GM18867 (cell line): ENCODE results near the gene AFF3.

ENCODE experiments used
- ATAC-seq: cut with Tn5 transposase; IDR thresholded peaks from one replicate; pipeline ENCODE4 v1.9.1; 2021; ENCODE audit warnings: mild to moderate bottlenecking, moderate library complexity; ENCODE audit not compliant: unreplicated experiment

The AFF3 gene

GRCh38 chr2:99898336-99899048 is 243.9 kb downstream of the AFF3 start:
- ATAC-seq: no peak

GRCh38 chr2:99891428-99891780 is 251.0 kb downstream of the AFF3 start:
- no peak for ATAC-seq

DNA sequence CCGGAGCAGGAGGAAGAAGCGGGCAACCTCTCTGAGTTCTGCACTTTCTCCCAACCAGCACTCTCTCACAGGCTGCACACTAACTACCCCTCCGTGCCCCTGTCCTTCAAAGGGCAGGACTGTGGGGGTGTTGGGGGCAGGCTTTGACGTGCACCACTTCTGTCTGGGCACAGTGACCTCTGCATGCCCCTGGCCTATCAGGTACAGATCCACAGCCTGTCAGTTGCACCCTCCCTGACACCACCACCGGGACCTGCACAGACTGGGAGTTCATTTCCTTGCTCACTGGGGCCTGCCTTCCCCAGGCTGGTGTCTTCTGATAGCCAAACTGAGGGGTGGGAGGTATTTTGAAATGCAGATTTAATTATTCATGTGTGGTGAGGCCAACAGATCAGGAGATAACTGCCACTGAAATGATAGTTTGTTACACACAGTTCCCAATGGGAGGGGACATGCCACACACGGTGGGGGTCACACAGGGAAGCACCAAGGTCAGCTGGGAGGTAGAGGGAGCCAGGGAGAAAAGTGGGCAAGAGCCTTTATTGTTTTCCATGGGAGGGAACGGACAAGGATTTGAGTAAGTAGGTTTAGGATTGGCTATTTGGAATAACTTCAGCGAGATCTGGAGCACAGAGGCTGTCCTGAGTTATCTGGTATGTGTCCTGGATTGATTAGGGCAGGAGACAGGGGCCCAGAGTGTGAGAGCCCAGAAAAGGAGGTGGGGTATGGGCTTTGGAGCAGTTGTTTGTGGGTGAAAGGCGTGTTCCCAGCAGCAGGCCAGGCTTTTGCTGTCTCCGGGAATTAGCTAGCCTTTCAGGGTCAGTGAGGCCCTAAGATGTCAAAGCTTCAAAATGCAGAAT is 251.6 kb downstream of the AFF3 start:
- no peak for ATAC-seq

- no peak for ATAC-seq
Observed at GRCh38 chr2:99888617-99889016, 253.8 kb downstream of the AFF3 start.

DNA sequence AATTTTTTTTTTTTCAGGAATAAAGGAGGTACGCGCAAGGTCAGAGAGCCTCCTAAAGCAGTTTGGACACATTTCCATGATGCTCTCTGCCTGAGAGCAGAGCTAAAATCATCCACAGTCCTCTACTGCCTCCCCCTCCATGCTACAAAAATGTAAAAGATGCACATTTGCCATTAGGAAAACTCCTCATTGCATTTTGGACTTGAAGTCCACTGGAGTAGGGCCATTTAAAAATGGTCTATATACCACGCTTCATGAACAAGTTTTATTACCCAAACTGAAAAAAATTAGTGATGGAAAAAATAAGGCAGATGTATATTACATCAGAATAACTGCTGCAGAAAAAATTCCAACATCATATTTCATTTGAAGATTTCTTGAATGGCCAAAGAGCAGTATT is 256.0 kb downstream of the AFF3 start:
- no peak for ATAC-seq

DNA sequence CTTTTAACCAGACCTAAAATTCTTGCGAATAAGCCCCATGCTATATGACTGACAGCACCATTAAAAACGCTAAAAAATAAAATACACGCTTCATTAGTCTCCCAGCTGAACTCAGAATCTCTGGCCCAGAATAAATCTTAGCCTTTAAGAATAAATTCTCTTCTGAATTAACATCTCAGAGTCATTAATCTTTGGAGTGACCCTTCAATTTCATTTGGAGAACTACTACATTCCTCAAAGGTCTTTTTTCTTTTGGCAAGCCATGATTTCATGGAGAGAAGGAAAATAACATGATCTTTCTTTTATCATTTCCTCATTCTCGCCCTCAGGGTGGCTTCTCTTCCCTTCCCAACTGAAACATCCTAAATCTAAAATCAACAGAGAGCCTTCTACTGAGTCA is 259.0 kb downstream of the AFF3 start:
- ATAC-seq: no peak

GRCh38 chr2:99881901-99882591 is 260.3 kb downstream of the AFF3 start:
- no peak for ATAC-seq

- no peak for ATAC-seq
Observed at GRCh38 chr2:99880964-99881294, 261.5 kb downstream of the AFF3 start.

GRCh38 chr2:99880148-99880963 is 262.0 kb downstream of the AFF3 start:
- no peak for ATAC-seq

DNA sequence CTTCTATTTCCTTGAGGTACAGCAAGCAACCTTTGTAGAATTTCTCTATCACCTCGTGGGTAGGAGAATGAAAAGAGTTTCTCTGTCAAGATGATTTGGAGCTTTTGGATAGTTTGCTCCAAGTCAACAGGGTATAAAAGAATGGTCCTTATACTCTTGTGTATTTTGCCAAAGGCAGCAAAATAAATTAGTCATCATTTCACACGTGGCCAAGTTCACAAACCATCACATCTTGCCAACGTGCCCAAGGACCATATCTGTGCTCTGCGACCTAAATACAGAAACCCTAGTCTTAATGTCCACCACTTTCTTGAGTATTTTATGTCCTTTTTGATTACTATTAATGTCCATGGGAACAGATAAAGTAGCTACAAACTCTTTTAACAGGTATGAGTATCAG is 262.9 kb downstream of the AFF3 start:
- ATAC-seq: no peak

DNA sequence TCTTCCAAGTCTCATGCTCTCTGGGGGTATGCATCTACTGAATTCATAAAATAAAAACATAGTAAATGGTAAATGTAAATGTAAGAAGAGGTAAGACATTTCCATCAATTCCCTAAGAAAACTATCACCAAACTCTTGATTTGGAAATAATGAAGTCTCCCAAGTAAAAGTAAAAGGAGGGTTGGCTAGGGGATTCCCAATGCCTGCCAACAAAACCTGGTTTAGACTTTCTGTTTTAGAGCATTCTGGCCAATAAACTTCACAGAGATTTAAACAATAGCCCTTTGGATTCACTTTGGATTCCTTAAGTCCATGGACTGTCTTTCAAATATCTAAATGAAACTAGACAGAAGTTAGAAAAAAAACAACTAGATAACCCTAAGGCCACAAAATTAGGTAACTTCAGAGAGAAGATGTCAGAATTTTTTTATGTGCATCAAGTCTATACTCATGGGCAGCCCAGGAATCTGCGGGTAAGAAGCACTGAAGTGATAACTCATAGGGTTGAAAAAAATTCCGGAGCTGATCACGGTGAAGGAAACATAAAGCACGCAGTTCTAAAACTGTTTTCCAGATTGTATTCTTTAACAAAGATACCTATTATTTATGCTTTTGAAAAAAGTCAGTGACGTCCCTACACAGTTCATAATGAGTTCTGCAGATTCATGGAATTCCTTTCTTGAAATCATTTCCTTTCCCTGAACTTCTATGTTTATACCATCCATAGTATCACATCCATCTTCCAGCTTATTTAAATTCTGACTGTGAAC is 263.6 kb downstream of the AFF3 start:
- no peak for ATAC-seq

DNA sequence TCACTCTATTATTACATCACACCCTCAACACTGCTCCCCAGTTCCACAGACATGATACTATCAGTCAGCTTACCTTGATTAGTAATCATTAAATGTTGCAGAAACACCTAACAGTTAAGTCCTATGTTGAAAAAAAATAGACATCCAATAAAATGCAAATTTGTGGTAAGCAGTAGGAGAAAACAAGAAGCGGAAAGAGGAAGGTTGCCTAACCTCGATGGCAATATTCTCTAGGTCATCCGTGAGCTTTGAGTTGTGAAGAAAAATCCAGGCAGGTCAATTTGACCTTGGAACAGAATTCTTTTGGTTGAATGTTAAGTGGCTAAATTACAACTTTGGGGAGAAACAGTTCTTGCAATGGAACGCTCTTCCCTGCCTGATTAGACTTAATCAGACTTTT is 264.4 kb downstream of the AFF3 start:
- no peak for ATAC-seq

DNA sequence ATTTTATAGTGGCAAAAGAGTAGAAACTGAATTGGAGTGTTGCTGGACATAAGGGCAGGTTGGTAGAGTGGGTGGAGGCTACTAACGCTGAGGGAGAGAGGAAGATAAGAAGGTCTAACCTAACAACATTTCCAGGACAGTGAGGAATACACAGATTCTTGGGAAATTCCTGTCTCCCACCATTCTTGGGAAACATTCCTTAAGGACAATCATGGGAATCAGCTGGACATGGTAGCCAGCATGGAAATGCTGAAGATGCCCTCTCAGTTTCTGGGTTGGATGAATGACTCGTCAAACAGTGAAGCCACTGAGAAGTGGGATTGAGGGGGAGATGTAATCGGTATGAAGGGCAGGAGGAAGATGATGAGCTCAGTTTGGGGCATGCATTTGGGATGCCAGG is 265.4 kb downstream of the AFF3 start:
- ATAC-seq: no peak

- ATAC-seq: no peak
Observed at GRCh38 chr2:99875627-99876201, 266.7 kb downstream of the AFF3 start.

GRCh38 chr2:99868260-99868659 is 274.1 kb downstream of the AFF3 start:
- ATAC-seq: no peak

- ATAC-seq: no peak
Observed at GRCh38 chr2:99867770-99868169, 274.6 kb downstream of the AFF3 start.

DNA sequence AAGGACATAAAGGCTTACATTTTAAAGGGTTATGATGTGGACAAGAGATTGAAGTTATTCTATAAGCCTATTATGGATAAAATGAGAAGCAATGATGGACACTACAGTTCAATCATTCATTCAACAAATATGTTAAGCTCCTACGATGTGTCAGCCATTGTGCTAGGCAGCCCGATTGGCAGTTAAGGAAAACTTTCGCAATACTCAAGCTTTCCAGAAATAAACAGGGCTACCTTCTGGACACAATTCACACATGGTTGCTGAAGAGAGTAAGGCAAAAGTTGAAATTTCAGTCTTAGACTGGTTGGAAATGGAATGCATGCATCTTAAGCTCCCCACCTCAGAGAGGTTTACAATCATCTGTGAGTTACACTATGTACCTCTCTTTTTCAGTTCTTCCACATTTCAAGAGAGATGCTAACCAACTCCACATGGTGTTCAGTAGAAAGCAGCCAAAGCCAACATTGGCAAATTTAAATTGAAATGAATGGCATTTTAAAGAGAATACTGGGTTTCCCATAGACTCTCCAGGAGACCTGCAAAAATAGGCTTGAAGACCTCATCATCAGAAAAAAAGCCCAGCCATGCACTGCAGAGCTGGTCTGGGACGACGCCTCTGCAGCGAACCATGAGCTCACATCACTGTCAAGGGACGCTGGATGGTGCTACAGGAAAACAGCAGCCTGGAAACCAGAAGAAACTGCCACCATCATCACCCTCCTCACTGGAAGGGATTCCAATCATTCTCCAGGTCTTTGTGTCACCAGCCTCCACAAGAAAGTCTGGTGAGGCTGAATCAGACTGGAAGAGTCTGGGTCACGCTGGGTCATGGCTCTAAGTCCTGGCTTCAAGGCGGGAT is 276.3 kb downstream of the AFF3 start:
- ATAC-seq: no peak

- ATAC-seq: no peak
Observed at GRCh38 chr2:99864561-99865553, 277.5 kb downstream of the AFF3 start.
